Kidney epithelial cell (primary cell): ENCODE data around the gene CDCP1. TPM values are rescaled to one million over a fixed set of nuclear protein-coding genes. Genes with fewer than 3 reads are reported as not detected.

Source experiments
- DNase-seq: peaks from one replicate; pipeline ENCODE4 v3.0.0-alpha.2; 2010; ENCODE audit warnings: low read depth
- H3K27me3 ChIP-seq: 2 replicates; pipeline ENCODE4 v1.6.0; 2011; ENCODE audit warnings: low read length; ENCODE audit not compliant: control insufficient read depth, insufficient read depth
- H3K36me3 ChIP-seq: 2 replicates; pipeline ENCODE4 v1.5.1; 2011; ENCODE audit warnings: low read length; ENCODE audit not compliant: control insufficient read depth, insufficient read depth
- H3K4me3 ChIP-seq: 2 replicates; pipeline ENCODE4 v1.5.1; 2011; ENCODE audit warnings: low read depth, mild to moderate bottlenecking, control low read depth, low read length
- total RNA-seq: library from RNA; depleted of rRNA; stranded (reverse); fragments of >200 nt; gene quantifications from 2 replicates; pipeline ENCODE4 v1.2.3, GENCODE V29; 2015
- TF ChIP-seq, protein P1 (sequence below): IDR thresholded peaks from 2 replicates; pipeline ENCODE4 v1.5.1; 2011; ENCODE audit warnings: mild to moderate bottlenecking, moderate library complexity, low read length, control low read depth, inconsistent platforms; ENCODE audit not compliant: insufficient read depth, poor library complexity, severe bottlenecking

Gene CDCP1
- total RNA-seq, 1 donor from 2014 or later: 82.0 TPM

DNA sequence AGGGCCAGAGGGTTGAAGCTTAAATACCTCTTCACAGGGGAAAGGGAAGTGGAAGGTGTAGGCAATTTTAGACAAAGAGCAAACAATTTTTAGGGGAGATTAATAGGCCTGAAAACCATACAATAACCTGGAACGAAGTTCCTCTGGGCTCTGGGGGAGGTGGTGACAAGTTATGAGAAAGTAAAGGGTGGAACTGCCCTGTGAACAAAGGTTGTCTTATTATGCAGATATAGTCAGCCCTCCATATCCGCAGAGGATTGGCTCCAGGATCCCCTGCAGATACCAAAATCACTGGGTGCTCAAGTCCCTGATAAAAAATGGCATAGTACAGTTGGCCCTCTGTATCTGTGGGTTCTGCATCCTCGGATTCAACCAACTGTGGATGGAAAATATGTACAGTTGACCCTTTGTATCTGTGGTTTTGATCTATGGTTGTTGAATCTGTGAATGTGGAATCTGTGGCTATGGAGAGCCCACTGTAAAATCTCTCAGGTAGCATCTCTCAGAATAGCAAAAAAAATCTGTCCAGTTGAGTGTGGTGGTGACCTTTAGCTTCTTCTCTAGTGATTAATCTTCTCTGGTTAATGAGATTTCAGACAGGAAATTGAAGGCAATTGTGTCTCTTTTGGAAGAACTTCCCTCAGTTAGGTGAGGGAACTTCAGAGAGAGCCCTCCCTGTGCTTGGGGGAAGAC is 79.9 kb downstream of the CDCP1 start:
- TF ChIP-seq, protein P1, sequence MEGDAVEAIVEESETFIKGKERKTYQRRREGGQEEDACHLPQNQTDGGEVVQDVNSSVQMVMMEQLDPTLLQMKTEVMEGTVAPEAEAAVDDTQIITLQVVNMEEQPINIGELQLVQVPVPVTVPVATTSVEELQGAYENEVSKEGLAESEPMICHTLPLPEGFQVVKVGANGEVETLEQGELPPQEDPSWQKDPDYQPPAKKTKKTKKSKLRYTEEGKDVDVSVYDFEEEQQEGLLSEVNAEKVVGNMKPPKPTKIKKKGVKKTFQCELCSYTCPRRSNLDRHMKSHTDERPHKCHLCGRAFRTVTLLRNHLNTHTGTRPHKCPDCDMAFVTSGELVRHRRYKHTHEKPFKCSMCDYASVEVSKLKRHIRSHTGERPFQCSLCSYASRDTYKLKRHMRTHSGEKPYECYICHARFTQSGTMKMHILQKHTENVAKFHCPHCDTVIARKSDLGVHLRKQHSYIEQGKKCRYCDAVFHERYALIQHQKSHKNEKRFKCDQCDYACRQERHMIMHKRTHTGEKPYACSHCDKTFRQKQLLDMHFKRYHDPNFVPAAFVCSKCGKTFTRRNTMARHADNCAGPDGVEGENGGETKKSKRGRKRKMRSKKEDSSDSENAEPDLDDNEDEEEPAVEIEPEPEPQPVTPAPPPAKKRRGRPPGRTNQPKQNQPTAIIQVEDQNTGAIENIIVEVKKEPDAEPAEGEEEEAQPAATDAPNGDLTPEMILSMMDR: no peak
- no peak for DNase-seq

DNA sequence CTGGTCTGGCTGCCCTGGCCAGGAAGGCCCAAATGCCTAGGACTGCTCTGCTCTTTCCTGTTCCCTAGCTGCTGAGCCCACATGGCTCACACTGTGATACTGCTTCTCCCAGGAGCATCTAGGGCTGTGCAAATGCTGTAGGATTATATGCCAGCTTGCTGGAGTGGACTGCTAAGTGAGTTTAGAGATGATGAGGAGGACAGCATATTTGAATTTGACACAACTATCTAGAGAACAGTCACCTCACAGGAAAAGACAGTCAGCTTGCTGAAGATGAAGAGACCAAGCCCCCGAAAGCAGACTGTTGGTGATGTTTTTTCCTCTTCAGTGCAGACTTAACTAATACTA is 80.8 kb downstream of the CDCP1 start:
- Histone ChIP-seq H3K4me3 (no peak overlapping the region), H3K27me3 (no peaks in the 10 kb centered on the region), H3K36me3 (no peaks in the 10 kb centered on the region)
- no peak for DNase-seq
- TF ChIP-seq, protein P1: no peak

More for the DNA sequence above, 79.9 kb downstream of the CDCP1 start:
- no peak overlapping the region for H3K4me3 ChIP-seq
- H3K27me3 ChIP-seq: no peaks in the 10 kb centered on the region
- H3K36me3 ChIP-seq: no peaks in the 10 kb centered on the region

DNA sequence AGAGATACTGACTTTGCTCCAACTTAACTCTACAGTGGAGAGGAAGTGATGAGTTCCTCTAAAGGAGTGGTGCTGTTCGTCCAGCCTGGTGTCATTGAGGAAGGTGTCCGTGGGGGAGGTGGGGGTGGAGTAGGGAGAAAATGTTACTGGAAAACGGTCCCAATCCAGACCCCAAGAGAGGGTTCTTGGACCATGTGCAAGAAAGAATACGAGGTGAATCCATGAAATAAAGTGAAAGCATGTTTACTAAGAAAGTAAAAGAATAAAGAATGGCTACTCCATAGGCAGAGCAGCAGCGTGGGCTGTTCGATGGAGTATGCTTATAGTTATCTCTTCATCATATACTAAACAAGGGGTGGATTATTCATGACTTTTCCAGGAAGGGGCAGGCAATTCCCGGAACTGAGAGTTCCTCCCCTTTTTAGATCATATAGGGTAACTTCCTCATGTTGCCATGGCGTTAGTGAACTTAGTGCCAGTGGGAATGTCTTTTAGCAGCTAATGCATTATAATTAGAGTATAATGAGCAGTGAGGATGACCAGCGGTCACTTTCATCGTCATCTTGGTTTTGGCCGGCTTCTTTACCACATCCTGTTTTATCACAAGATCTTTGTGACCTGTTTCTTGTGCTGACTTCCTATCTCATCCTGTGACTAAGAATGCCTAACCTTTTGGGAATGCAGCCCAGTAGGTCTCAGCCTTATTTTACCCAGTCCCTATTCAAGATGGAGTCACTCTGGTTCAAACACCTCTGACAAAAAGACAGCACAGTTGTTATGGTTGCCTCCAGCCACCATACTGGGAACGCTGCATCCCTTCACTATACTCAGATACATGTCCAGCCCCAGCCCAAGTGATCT is 81.4 kb downstream of the CDCP1 start:
- Histone ChIP-seq H3K27me3 (no peaks in the 10 kb centered on the region), H3K4me3 (no peak overlapping the region), H3K36me3 (no peaks in the 10 kb centered on the region)
- DNase-seq: peak; percentile 55
- TF ChIP-seq, protein P1: no peak

DNA sequence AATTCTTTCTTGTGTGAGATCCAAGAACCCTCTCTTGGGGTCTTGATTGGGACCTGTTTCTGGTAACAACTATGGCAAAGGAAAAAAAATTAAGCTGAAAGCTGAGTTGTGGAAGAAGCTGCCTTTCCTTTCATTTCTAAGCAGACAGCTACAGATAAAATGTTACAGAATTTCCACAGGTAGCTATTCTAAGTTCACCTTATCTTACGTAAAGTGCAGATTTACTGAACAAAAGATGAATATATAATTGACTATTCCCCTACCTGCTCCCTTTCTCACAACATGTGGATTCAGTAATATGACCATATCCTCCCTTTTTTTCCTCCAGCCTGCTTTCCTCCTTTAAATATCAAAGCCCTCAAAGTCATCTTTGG is 83.5 kb downstream of the CDCP1 start:
- TF ChIP-seq, protein P1: no peak
- Histone ChIP-seq H3K36me3 (no peaks in the 10 kb centered on the region), H3K27me3 (no peaks in the 10 kb centered on the region), H3K4me3 (no peak overlapping the region)
- DNase-seq: no peak

DNA sequence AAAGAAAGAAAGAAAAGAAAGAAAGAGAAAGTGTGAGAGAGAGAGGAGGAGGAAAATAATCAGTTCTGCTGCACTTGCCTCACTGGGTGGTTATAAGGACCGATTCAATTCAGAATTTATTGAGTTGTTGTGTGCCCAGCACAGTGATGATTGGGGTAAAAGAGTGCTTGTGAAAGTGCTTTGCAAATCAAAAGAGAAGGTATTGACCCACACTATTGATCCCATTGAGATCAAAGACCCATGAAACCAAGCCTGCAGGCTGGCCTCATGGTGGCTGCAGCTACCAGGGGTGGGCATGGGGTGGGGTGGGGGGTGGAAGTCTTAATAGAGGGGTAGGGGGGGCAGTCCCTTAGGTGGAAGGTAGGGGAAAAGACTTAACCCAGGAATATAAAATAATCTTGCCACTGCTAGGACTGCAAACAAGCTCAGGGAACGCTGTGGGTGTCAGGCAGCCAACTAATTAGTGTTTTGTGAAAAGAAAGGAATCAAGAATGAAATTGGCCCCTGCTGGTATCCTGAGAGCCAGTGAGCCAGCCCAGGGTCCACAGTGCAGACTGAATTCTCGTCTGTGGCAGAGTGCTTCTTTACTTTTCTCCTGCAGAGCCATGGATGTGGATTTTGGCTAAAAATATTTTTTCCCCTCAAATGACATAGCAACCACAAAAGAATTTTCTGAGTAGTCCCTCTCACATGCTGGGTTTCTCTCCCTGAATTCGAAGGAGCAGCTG is 85.8 kb downstream of the CDCP1 start:
- DNase-seq: no peak
- Histone ChIP-seq H3K36me3 (no peaks in the 10 kb centered on the region), H3K4me3 (no peak overlapping the region), H3K27me3 (no peaks in the 10 kb centered on the region)
- TF ChIP-seq, protein P1: no peak
